ENCODE measurements around the gene ODAD4.

The ODAD4 gene

DNA sequence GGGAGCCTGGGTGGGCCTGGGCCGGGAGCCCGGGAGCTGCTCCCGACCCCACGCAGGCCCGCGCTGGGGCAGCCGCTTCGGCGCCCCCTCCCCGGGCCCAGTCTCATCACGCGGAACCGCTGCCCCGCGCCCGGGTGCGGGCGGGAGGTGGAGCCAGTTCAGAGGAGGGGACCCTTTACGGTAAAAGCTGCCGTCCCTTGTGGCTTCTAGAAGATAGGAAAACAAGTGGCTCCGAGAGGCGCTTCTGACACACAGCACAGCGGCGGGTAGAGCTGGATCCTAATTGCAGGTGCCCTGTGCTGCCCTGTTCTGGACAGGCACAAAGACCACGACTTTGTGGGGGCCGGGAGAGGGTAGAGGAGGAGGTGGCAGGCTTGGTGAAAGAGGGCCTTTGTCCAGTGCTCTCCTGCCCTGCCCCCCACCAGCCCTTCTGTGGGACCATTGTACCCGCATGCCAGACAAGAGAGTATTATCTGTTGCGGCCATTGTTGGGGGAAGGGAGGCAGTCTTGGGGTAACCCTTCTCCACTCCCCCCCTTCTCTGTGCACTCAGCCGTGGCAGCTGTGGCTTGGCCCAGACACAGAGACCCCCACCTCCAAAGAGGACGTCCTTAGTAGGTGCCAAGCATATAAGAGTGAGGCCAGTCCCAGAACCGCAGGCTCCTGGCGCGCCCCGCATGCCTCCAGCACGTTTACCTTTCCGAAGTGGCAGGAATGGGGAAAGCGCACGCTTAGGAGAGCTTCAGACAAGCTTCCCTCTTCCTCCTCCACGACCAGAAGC lies 36.9 kb downstream of the ODAD4 start:
- in situ Hi-C loops (cut with MboI; ENCODE audit: low sequenced_read_pairs) = loop anchor here (10.0 kb wide), 2 partner anchors 437 to 557 kb away; no protein-coding TSS in a partner anchor

DNA sequence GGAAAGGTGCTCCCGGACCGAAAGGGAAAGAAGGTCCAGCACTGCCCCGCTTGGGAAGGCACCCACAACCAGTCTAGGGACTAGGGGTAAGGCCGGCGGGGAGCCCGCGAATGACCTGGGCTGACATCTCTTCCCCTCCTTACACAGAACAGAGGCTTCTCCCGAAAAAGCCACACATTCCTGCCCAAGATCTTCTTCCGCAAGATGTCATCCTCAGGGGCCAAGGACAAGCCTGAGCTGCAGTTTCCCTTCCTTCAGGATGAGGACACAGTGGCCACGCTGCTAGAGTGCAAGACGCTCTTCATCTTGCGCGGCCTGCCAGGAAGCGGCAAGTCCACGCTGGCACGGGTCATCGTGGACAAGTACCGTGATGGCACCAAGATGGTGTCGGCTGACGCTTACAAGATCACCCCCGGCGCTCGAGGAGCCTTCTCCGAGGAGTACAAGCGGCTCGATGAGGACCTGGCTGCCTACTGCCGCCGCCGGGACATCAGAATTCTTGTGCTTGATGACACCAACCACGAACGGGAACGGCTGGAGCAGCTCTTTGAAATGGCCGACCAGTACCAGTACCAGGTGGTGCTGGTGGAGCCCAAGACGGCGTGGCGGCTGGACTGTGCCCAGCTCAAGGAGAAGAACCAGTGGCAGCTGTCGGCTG lies 37.6 kb downstream of the ODAD4 start:
- in situ Hi-C loops (cut with MboI; ENCODE audit: low sequenced_read_pairs) = loop anchor here (10.0 kb wide), 2 partner anchors 437 to 557 kb away; no protein-coding TSS in a partner anchor

DNA sequence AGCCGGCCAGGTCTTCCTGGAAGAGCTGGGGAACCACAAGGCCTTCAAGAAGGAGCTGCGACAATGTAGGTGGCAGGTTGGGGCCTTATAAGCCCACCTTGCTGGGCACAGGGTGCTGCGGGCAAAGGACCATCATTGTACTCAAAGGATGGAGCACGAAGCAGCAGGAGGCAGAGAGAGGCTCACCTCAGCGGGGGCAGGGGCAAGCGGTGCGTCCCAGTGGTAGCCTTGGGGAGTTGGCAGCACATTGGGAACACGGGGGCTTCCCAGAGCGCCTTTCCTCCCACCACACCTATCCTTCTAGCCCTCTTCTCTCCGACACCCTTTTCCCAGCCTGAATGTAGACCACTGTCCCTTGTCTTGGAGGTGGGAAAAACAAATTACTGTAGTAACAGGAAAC lies 38.3 kb downstream of the ODAD4 start:
- in situ Hi-C loops (cut with MboI; ENCODE audit: low sequenced_read_pairs) = loop anchor here (10.0 kb wide), 2 partner anchors 436 to 556 kb away; no protein-coding TSS in a partner anchor

DNA sequence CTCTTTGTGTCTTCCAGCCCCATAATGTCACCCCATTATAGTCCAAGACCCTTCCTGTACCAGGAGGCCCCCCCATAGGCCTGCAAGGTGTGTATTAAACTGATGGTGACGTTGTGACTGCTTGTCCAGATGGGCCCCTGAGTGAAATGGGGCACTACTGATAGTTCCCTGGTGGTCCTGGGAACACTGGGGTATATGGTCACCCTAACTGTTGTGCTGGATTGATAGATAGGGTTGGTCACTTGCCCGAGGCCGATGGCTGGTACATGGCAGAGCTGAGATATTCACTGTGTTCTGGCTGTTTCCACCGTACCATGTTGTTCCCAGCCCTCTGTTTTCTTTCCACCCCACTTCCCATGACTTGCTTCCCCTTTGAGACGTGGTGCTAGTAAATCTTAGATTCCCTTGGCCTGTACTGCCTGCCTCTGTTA lies 40.5 kb downstream of the ODAD4 start:
- in situ Hi-C loops (cut with MboI; ENCODE audit: low sequenced_read_pairs) = no loop called here

DNA sequence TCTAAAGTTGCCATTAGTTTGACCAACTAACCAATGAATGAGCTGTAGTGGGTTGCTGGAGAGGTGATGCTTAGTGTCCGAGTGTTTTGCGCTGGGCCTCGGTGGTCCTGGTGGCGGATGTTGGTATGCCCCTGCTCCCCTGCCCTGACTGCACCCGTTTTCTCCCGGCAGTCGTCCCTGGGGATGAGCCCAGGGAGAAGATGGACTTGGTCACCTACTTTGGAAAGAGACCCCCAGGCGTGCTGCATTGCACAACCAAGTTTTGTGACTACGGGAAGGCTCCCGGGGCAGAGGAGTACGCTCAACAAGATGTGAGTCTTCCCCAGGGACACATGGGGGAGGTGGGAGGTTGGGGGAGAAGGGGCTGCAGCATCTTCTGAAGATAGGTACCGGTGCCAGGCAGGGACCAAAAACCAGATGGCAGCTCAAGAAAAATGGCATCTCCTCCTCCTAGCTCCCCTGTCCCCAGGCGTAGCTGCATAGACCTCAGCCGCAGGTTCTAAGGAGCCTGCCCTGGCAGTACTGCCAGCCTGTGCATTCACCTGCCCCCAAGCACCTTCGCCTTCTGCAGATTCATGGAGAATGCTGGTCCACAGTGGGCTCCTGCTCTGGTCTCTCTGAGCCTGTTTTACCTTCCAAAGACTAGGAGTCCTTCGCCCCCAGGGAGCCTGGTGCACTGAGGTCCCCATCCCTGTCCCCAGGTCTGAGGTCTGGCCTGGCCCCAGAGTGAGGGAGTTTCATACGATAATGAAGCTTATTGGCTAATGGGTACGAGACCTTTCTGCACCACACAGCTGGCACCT lies 41.5 kb downstream of the ODAD4 start:
- in situ Hi-C loops (cut with MboI; ENCODE audit: low sequenced_read_pairs) = no loop called here

DNA sequence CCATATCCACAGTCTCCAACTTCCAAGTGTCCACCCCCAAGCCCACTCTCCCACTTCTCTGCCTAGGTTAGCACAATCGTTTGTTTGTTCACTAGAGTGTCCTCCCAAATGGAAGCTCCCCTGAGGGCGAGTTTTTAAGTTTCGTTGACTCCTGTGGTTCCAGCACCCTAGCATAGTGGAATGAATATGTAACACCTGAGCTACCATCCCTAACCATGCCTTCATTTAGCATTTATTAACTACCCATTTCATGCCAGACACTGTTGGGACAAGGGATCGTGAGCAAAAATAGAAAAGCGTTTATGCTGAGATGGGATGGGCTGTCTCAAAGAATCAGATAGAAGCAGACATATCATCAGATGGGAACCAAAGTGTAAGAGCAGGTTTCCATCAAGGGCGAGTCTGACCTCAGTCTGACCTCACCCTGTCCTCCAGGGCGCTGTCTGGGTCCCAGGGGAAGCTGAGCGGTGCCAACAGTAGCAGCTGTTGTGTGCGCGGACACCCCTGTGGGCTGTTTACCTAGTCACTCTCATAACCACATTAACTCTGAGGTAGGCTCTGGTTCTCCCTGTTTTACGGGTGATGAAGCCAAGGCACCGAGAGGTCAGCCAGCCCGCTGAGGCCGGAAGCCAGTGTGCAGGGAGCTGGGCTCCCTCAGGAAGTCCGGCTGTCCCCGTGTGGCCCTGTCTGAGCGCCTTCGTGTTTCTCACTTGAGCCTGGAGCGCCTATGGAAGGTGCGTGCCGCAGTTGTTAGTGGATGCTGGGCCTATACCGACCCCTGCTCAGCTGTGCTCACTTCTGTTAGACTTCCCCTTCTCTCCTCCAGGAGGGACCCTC lies 42.4 kb downstream of the ODAD4 start:
- in situ Hi-C loops (cut with MboI; ENCODE audit: low sequenced_read_pairs) = no loop called here

DNA sequence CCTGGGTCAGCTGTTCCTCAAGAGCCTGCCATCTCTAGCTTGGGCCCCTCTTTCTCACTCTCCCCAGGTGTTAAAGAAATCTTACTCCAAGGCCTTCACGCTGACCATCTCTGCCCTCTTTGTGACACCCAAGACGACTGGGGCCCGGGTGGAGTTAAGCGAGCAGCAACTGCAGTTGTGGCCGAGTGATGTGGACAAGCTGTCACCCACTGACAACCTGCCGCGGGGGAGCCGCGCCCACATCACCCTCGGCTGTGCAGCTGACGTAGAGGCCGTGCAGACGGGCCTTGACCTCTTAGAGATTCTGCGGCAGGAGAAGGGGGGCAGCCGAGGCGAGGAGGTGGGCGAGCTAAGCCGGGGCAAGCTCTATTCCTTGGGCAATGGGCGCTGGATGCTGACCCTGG lies 43.0 kb downstream of the ODAD4 start:
- in situ Hi-C loops (cut with MboI; ENCODE audit: low sequenced_read_pairs) = no loop called here

DNA sequence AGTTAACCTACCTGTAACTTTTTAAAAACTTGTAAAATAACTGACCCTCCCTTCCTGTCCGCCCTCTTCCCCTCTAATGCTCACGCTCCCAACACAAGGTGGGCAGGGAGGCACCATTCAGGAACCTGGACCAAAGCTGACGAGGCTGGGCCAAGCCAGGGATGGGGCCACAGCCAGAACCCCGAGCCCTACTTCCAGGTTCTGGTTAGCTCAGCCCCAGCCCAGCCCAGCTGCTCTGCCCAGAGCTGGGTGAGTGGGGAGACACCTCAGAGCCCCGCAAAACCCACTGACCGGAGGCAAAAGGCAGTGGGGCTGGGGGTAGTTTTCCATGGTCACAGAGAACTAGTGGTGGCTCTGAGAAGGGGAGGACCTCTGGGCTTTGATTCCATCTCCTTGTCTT lies 43.6 kb downstream of the ODAD4 start:
- in situ Hi-C loops (cut with MboI; ENCODE audit: low sequenced_read_pairs) = no loop called here

DNA sequence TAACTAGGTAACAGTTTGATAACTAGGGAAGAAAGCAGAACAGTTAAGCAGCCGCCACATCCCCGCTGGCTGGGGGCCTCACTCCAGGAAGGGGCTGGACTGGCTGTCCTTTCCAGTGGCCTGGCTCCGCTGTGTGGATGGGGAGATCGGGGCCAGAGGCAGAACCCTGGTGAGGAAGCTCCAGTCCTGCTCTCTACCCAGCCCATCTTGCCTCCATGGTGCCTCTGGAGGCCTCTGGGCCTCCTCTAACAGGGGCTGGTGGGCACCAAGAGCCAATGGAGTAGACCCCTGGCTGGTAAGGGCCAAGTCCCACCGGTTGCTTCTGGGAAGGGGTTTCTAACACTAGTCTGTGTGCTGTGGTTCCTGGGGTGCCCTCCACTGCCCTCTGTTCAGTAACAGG lies 44.2 kb downstream of the ODAD4 start:
- in situ Hi-C loops (cut with MboI; ENCODE audit: low sequenced_read_pairs) = no loop called here

DNA sequence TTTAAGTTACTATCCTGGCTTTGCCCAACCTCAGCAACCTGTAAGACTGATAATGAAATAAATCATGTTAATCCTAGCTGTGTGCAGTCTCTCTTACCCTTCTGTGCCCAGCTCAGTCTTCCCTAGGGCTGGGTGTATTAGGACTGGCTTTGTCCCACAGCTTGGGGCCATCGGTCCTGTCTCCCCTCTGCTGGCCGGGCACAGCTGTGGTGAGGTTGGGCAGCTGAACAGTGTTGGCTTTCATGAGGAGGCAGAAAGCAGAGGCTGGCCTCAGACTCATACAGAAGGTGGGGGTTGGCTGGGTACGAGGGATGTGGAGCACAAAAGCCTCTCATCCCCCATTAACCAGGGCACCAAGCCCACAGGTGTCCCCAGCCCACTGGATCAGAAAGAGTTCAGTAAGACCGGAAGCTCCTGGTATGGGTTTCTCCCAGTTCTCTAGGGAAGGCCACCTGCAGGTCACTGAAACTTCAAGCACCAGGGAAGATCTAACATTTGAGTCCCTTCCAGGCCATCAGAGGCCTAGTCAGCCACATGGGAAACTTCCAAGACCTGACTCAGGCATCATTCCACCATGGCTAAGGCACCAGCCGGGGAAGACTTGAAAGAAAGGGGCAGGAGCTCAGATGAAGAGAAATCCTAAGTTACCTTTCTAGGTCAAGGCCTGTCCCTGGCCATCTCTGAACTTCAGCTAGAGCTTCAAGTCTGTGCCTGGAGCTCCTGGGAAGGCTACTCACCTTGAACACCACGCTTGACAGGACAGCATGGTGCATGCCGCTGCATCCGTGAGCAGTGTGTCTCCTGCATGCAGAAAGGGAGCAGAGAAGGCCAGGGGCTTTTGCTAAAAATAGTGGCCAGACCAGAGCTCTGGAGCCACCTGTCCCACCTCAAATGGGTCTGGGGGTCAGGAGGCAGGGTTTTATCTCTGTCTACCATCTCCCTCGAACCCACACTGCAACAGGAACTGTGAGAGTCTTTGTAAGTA lies 45.0 kb downstream of the ODAD4 start:
- in situ Hi-C loops (cut with MboI; ENCODE audit: low sequenced_read_pairs) = no loop called here

DNA sequence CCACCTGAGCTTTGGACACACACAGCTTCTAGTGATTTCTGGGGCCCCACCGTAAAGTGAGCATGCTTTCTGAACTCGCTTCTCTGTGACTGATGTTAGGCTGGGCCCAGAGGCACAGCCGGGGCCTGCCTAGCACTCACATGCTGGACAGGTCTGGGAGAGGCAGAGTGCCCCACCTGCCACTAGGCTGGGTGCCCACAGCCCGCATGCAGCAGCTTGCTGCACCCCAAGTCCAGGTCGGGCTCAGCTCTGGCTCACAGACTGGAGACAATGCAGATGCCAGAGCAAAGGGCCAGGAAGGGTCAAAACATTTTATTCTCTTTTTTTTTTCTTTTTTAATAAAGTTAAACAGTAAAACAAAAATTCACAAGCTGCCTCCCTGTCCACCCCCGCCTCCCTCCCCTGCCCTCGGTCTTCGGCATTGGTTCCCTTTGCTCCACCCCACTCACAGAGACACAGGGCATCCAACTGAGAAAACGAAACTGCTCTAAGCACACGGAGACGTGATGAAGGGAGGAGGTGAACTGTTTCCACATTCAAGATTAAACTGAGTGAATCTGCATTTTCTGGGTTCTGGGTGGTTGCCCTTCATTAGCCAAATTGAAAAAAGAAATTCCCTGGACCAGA lies 45.8 kb downstream of the ODAD4 start:
- in situ Hi-C loops (cut with MboI; ENCODE audit: low sequenced_read_pairs) = no loop called here

DNA sequence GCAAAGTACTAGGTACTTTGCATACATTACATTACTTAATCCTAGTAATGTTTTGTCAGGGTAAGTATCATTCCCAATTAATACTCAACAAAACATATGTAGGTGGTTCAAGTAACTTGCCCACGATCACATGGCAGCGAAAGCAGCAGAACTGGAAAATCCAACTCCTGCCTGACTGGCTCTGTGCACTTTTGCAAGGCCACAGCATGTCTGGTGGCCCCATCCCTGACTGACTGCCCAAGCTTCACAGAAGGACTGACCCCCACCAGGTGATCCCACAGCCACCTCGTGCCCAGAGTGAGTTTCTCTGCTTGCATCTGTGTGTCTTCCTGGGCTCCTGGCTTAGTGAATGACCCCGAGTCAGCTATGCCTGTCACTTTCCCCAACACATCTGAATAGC lies 47.6 kb downstream of the ODAD4 start:
- in situ Hi-C loops (cut with MboI; ENCODE audit: low sequenced_read_pairs) = no loop called here

DNA sequence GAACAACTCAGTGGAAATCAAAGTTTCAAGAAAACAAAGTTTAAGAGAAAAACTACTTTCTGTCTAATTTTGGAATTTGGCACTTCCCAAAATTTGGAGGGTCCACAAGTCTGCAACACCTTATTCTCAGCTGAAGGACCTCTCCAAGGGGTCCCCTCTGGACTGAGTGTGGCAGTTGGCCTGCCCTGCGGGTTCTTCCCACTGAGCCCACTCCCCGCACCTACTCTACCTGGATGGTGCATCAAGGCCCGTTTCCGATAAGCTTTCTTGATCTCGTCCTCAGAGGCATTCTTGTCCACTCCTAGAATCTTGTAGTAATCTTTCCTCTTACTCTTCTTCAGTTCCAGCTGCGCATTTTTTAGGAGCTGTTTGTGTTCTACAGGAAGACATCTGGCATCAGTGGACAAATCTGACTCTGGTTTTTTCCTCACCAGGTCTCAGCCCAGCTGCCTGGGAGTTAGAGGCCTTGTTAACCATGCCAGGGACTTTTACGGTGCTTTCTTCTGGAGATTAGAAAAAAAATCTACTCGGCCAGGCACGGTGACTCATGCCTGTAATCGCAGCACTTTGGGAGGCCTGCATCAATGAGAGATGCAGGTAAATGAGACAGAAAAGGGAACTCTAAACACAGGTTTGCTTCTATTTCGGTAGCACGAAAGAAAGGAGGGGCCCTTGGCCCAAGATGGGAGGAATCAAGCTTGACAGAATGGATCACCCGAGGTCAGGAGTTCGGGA lies 51.8 kb downstream of the ODAD4 start:
- in situ Hi-C loops (cut with MboI; ENCODE audit: low sequenced_read_pairs) = no loop called here

DNA sequence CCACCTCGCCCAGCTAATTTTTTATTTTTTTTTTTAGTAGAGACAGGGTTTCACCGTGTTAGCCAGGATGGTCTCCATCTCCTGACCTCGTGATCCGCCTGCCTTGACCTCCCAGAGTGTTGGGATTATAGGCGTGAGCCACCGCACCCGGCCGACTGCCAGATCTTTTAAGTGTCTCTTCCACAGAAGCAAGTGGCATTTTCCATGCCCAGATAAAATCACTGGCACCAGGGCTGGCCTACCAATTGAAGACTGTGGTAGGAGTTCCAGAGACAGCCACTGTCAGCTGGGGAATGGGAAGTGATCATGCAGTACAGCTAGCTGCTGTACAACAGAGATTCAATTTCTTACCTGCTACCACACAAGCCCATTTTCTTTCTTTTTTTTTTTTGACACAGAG lies 54.0 kb downstream of the ODAD4 start:
- in situ Hi-C loops (cut with MboI; ENCODE audit: low sequenced_read_pairs) = no loop called here

DNA sequence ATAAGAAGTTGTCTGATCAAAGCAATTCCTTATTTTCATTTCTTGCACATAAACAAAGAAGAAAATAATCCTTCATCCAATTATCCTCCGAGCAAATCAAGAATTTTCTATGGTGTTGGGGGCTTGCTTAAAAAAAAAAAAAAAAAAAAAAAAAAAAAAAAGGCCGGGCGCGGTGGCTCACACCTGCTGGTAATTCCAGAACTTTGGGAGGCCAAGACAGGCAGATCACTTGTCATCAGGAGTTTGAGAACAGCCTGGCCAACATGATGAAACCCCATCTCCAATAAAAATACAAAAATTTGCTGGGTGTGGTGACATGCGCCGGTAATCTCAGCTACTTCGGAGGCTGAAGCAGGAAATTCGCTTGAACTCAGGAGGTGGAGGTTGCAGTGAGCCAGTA lies 55.5 kb downstream of the ODAD4 start:
- in situ Hi-C loops (cut with MboI; ENCODE audit: low sequenced_read_pairs) = no loop called here

DNA sequence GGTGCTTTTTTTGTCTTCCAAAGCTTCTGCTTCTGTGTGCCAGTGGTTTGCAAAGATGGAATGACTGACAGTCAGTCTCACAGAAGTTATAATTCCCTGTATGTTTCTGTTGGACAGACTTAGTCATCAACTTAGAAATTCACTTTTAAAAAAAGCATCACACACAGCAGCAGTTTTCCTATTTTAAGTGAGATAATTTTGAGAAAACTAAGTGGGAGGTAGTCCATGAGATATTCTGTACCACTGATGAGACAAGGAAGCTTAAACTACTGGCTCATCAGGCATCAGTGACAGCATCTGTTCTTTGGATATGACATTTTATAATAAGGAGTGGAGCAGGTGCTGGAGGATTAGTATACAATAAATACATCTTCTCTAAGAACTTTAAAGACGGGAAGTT lies 56.2 kb downstream of the ODAD4 start:
- in situ Hi-C loops (cut with MboI; ENCODE audit: low sequenced_read_pairs) = no loop called here

DNA sequence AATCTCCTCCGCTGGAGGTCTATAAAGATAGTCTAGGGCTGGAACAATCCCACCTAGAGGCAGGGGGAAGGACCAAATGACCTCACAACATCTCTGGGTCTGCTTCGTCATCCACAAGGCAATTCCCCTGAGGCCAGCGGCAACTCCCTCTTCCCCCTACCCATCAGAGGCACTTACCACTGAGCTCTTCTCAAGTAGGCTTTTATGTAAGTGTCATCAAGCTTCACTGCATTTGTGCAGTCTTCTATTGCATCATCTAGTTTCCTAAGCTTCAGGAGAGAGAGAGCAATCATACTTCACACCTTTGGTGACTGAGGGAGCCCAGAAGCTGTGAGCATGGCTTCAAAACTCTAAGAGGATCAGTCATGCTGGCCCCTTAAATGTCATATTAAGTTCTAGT lies 57.2 kb downstream of the ODAD4 start:
- in situ Hi-C loops (cut with MboI; ENCODE audit: low sequenced_read_pairs) = no loop called here

DNA sequence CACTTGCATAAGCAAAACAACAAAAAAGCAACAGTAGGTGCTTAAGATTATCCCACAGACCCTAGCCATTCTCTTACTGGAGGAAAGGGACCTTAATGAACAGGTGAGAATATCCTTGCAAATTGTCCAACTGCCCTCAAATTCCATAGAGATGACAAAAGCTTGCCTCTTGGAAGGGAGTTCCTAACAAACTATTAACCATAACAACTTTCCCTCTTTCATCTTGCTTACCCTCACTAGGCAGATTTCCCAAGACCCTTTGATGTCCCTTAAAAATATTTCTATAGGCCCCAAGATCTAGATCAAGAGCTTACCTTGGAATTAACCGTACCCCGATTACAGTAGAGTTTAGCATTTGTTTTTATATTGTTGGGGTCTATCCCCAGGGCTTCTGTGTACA lies 58.0 kb downstream of the ODAD4 start:
- in situ Hi-C loops (cut with MboI; ENCODE audit: low sequenced_read_pairs) = no loop called here

Measured in HL-60/S4 (cell line).